NCI-H345 (cell line): ENCODE results near the gene LILRB1.
"Not testable (repeated sequence)": the region's sequence is repeated elsewhere in the genome, so short reads cannot be mapped to it uniquely, and the experiment has no call there.

Experiments used
- DNase-seq: peaks from one replicate; lab custom pipeline; 2025; lab: John Stamatoyannopoulos, UW

LILRB1 gene

GRCh38 chr19:54630262-54630661, at the start of gene LILRB1:
TSS of gene LILRB1 (plus strand) at chr19:54630484. CDS start at chr19:54631074, 590 bp downstream.
- DNase-seq, result not testable (repeated sequence)

- DNase-seq, result no peak
Observed at GRCh38 chr19:54586397-54586796, 43.9 kb upstream of the LILRB1 start.

GRCh38 chr19:54587026-54587425, 43.3 kb upstream of the LILRB1 start:
- DNase-seq, result no peak

- DNase-seq, result not testable (repeated sequence)
Observed at GRCh38 chr19:54593445-54593844, 36.8 kb upstream of the LILRB1 start, which contains the start of gene LILRA1. TSS of gene LILRA1 (plus strand) at chr19:54593632. CDS start at chr19:54594245, 613 bp downstream.

GRCh38 chr19:54593931-54594626, 36.2 kb upstream of the LILRB1 start:
- not testable (repeated sequence) for DNase-seq

- no peak for DNase-seq
Observed at GRCh38 chr19:54594737-54595136, 35.5 kb upstream of the LILRB1 start.

- not testable (repeated sequence) for DNase-seq
Observed at GRCh38 chr19:54595680-54596436, 34.4 kb upstream of the LILRB1 start.

GRCh38 chr19:54600212-54600611, 30.1 kb upstream of the LILRB1 start:
- DNase-seq, result no peak

- no peak for DNase-seq
Observed at GRCh38 chr19:54606230-54606629, 24.1 kb upstream of the LILRB1 start.

- DNase-seq, result no peak
Observed at GRCh38 chr19:54606891-54607784, 23.1 kb upstream of the LILRB1 start.

GRCh38 chr19:54607785-54608150, 22.5 kb upstream of the LILRB1 start:
- DNase-seq, result no peak

- DNase-seq, result no peak
Observed at GRCh38 chr19:54608205-54608604, 22.1 kb upstream of the LILRB1 start.

- no peak for DNase-seq
Observed at GRCh38 chr19:54608792-54609191, 21.5 kb upstream of the LILRB1 start.

- no peak for DNase-seq
Observed at GRCh38 chr19:54609356-54609791, 20.9 kb upstream of the LILRB1 start.

- DNase-seq, result no peak
Observed at GRCh38 chr19:54612428-54612827, 17.9 kb upstream of the LILRB1 start.

- DNase-seq, result no peak
Observed at GRCh38 chr19:54614726-54615125, 15.6 kb upstream of the LILRB1 start.

GRCh38 chr19:54616057-54616456, 14.2 kb upstream of the LILRB1 start:
- no peak for DNase-seq

- DNase-seq, result no peak
Observed at GRCh38 chr19:54616821-54617560, 13.3 kb upstream of the LILRB1 start.

- no peak for DNase-seq
Observed at GRCh38 chr19:54620464-54620863, 9.8 kb upstream of the LILRB1 start.

- no peak for DNase-seq
Observed at GRCh38 chr19:54622431-54622830, 7.9 kb upstream of the LILRB1 start.

- DNase-seq, result not testable (repeated sequence)
Observed at GRCh38 chr19:54624234-54624633, 6.0 kb upstream of the LILRB1 start.
